HUDEP-2 (cell line): Measurements from ENCODE around the gene CWF19L1.

Experiments used
- DNase-seq, 76 experiments: peaks; one replicate each; lab custom pipeline; 2025; ENCODE audit not compliant: unreplicated experiment in 76 of 76; lab: John Stamatoyannopoulos, UW

CWF19L1 gene

GRCh38 chr10:100184426-100184825, 83.0 kb downstream of the CWF19L1 start:
- DNase-seq, result no peak

- DNase-seq, result peak in 1 of 76 experiments; percentile 4
Measured at GRCh38 chr10:100183481-100183880, 84.0 kb downstream of the CWF19L1 start.

- no peak for DNase-seq
Measured at GRCh38 chr10:100182908-100183307, 84.5 kb downstream of the CWF19L1 start.
